Mesothelial cell of epicardium (in vitro differentiated cells): Measurements from ENCODE around the gene PDE4D. TPM values are rescaled to one million over a fixed set of nuclear protein-coding genes. Genes with fewer than 3 reads are reported as not detected.

Experiments used
- DNase-seq, 2 experiments: peaks; one replicate each; pipeline ENCODE4 v3.0.0; 2021; ENCODE audit warnings: low spot score in 2 of 2; ENCODE audit not compliant: unreplicated experiment in 2 of 2
- H3K27ac Mint-ChIP-seq: 2 replicates; pipeline ENCODE4 v1.8.0; 2021; ENCODE audit warnings: mixed read lengths
- H3K27me3 Mint-ChIP-seq: 2 replicates; pipeline ENCODE4 v1.8.0; 2021; ENCODE audit warnings: low read depth, mixed read lengths
- H3K36me3 Mint-ChIP-seq: 2 replicates; pipeline ENCODE4 v1.8.0; 2021; ENCODE audit warnings: mixed read lengths
- H3K4me1 Mint-ChIP-seq: 2 replicates; pipeline ENCODE4 v1.8.0; 2021; ENCODE audit warnings: mixed read lengths
- H3K4me3 Mint-ChIP-seq: 2 replicates; pipeline ENCODE4 v1.8.0; 2021; ENCODE audit warnings: mild to moderate bottlenecking, moderate library complexity, mixed read lengths
- H3K9me3 Mint-ChIP-seq: 2 replicates; pipeline ENCODE4 v1.8.0; 2021; ENCODE audit warnings: mixed read lengths
- total RNA-seq: library from RNA; stranded (reverse); gene quantifications from 3 replicates; pipeline ENCODE4 v1.2.1, GENCODE V29; 2021
- TF ChIP-seq, protein P1 (sequence below): fragments of 200-600 bp; sonication (generic); IDR thresholded peaks from one replicate; pipeline ENCODE4 v1.5.0; 2021; ENCODE audit warnings: antibody characterized with exemption; ENCODE audit not compliant: unreplicated experiment

PDE4D gene
- total RNA-seq, 1 donor from 2014 or later = 105 TPM

DNA sequence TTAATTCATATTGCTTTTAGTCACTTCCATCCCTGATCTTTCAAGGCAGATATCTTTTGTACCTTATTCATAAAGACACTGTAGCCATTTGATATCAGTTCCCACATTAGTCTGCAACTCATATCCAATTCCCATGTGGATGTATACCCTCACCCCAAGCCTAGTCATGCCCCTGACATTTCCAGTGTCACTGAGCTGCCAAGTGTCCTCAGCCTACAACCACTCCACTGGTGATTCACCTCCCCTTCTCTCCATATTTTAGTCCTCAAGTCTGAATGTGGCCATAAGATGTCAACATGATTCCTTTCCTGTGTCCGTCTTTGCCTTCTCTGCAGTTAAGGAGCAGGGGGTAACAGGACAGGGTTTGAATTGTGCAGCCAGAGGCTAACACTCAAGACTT is 963.8 kb downstream of the PDE4D start:
- no peak for DNase-seq
- Mint-ChIP-seq H3K27me3 (peaks cover 6% of the 10 kb centered on the region), H3K27ac (no peak overlapping the region)

DNA sequence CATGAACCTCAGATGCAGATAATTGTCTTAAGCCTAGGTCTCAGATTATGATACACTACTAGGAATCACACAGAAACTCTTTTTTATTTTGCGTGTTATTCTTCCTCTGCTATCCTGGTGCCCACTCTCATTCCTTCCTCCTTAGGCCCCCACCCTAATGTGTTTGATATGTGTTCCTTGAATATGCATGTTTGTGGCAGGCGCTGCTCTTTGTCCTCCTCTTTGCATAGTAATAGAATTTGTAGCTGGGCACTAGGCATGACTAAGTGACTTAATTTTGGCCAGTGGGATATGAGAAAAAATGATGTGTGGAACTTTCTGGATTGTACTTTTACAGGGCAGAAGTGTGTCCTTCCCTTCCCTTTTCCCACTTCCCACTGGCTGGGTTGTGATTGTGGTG is 965.6 kb downstream of the PDE4D start:
- Mint-ChIP-seq H3K27ac (no peak overlapping the region), H3K4me1 (peaks cover 10% of the 10 kb centered on the region), H3K9me3 (no peaks in the 10 kb centered on the region), H3K4me3 (no peak overlapping the region), H3K27me3 (peaks cover 6% of the 10 kb centered on the region), H3K36me3 (no peaks in the 10 kb centered on the region)
- DNase-seq = no peak
- TF ChIP-seq, protein P1, sequence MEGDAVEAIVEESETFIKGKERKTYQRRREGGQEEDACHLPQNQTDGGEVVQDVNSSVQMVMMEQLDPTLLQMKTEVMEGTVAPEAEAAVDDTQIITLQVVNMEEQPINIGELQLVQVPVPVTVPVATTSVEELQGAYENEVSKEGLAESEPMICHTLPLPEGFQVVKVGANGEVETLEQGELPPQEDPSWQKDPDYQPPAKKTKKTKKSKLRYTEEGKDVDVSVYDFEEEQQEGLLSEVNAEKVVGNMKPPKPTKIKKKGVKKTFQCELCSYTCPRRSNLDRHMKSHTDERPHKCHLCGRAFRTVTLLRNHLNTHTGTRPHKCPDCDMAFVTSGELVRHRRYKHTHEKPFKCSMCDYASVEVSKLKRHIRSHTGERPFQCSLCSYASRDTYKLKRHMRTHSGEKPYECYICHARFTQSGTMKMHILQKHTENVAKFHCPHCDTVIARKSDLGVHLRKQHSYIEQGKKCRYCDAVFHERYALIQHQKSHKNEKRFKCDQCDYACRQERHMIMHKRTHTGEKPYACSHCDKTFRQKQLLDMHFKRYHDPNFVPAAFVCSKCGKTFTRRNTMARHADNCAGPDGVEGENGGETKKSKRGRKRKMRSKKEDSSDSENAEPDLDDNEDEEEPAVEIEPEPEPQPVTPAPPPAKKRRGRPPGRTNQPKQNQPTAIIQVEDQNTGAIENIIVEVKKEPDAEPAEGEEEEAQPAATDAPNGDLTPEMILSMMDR = no peak

More for the DNA sequence above, 963.8 kb downstream of the PDE4D start:
- Mint-ChIP-seq H3K4me1 (peaks cover 10% of the 10 kb centered on the region), H3K9me3 (no peaks in the 10 kb centered on the region), H3K36me3 (no peaks in the 10 kb centered on the region), H3K4me3 (no peak overlapping the region)
- TF ChIP-seq, protein P1 = no peak

DNA sequence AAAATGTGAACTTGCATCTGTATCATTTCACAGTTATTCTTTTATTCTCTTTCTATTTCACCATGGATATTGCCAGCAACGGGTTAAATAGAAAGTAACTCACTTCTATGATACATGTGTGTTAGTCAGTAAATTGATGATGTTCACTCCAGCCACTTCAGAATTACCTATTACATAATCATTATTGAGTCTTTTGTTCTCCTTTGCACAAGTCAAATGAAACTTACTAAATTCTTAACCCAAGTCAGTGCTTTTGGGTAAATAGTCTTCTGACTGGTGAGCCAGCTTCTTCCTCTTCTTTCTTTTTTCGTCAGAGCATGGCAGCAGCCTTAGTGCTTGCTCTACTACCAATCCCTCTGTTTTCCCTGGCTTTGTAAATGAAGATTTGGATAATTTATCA is 966.3 kb downstream of the PDE4D start:
- Mint-ChIP-seq H3K27me3 (peaks cover 6% of the 10 kb centered on the region), H3K4me1 (peaks cover 10% of the 10 kb centered on the region), H3K4me3 (no peak overlapping the region), H3K36me3 (no peaks in the 10 kb centered on the region), H3K9me3 (no peaks in the 10 kb centered on the region), H3K27ac (no peak overlapping the region)
- no peak for DNase-seq
- TF ChIP-seq, protein P1 = no peak

DNA sequence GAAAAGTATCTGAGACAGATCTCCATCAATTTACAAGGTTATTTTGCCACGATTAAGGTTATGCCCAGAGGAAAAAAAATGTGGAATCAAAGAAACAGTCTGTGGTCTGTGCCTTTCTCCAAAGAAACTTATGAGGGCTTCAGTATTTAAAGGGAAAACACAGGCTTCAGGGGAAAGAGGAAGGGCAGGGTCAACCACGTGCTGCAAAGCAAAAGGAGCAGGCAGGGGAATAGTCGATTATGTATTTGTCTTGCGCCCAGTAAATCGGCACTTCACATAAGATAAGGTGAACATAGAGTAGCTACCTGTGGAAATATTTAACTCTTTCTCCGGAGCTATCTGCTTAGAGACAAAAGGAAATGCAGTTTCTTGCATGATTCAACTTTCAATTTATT is 967.0 kb downstream of the PDE4D start:
- Mint-ChIP-seq H3K27me3 (peaks cover under 1% of the 10 kb centered on the region), H3K4me1 (peaks cover 10% of the 10 kb centered on the region), H3K27ac (no peak overlapping the region), H3K36me3 (no peaks in the 10 kb centered on the region), H3K4me3 (no peak overlapping the region), H3K9me3 (no peaks in the 10 kb centered on the region)
- DNase-seq = no peak
- TF ChIP-seq, protein P1 = no peak

DNA sequence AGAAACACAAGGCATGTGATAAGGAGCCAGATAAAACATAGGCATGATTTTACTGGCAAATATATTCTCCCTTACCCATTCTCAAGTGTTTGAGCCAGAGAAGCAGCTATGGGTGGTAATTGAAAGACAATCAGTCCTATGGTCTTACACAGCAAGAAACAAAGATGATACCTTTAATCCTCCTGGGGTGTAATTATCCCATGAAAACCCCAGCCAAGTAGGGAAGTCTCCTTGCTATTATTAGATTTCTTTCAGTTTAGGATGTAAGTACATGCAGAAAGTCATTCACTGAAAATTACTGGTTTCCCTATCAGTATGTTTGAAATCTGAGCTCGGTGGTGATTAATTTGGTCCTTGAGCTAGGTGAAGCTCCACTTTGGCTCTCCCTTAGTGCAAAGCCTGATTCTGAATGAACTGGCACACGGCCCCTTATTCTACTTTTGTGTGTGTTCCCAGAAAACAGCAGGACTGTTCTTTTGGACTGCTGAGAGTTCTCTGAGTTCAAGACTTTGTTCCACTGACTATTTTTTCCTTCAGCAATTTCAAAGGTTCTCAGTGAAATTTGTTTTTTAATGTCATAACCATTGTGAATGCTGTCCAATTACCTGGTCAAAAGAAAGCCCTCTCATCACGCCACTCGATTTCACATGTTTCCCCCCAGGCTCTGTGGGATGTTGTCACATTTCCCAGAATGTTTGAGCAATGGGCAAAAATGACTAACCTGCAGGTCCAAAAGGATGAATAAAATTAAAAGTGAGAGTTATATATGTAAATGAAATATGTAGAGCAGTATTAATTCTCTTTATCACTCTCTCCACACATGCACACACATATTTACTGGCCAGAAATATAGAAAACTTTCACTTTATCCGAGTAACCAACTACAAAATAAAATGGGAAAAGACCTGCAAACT is 967.6 kb downstream of the PDE4D start:
- H3K4me3 Mint-ChIP-seq = no peak overlapping the region
- H3K36me3 Mint-ChIP-seq = no peaks in the 10 kb centered on the region
- no peaks in the 10 kb centered on the region for H3K9me3 Mint-ChIP-seq
- peaks cover 12% of the 10 kb centered on the region for H3K4me1 Mint-ChIP-seq
- no peaks in the 10 kb centered on the region for H3K27me3 Mint-ChIP-seq
- DNase-seq = no peak
- H3K27ac Mint-ChIP-seq = no peak overlapping the region
- TF ChIP-seq, protein P1 = no peak
